ENCODE results near the gene TNFRSF13B. TPM values are rescaled to one million over a fixed set of nuclear protein-coding genes. Genes with fewer than 3 reads are reported as not detected.

TNFRSF13B gene
- total RNA-seq, 6 donors from 2014 or later: 0.57 to 6.3 (median 2.1) TPM; not detected in 1

DNA sequence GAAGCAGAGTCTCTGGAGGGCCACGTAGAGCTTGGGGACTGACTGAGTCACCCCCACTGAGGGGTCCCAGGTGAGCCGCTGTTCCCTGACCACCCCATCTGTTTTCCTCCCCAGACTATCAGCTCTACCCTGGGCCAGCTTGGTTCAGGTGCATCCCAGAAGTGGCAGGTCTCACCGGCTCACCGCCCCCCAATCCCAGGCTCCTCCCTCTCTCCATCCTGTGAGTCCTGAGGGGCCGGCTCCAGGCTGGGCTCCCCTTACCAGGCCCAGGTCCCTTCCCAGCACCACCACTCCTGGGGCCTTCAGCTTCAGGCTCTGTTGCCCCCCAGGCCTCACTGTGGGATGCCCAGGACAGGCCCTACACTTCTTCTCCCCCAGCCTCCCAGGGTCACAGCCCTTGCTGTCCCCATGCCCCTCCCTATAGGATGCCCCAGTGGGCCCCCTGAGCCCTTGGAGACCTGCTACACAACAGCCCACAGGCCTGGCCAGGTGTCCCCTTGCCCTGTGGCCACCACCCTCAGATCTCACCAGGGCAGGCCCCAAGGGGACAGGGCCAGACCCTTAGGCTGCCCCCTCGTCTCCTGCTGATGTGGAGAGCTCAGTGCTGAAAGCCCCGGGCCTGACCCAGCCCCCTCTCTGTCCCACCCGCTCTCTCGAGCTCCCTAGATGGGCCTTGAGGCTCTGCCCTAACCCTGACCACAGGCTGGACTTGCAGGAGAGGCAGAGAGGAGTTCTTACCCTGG is 40.4 kb downstream of the TNFRSF13B start:
- Histone ChIP-seq H3K27ac (no peak overlapping the region), H3K4me1 (no peaks in the 10 kb centered on the region), H3K27me3 (no peaks in the 10 kb centered on the region), H3K36me3 (no peaks in the 10 kb centered on the region), H3K9me3 (no peaks in the 10 kb centered on the region), H3K4me3 (no peak overlapping the region)
- ATAC-seq (ENCODE audit: low FRiP score in 2 of 2): no peak
- 88 to 90% methylated on average over 6 to 9 of the region's 9 CpGs for WGBS, 2 donors
- no peak for DNase-seq
- TF ChIP-seq POLR2AphosphoS5 (IDR thresholded peaks at IDR 0.05) (no peak), POLR2A (IDR thresholded peaks at IDR 0.05) (no peak), EP300 (IDR thresholded peaks at IDR 0.05) (no peak)
- TF ChIP-seq, protein P1, sequence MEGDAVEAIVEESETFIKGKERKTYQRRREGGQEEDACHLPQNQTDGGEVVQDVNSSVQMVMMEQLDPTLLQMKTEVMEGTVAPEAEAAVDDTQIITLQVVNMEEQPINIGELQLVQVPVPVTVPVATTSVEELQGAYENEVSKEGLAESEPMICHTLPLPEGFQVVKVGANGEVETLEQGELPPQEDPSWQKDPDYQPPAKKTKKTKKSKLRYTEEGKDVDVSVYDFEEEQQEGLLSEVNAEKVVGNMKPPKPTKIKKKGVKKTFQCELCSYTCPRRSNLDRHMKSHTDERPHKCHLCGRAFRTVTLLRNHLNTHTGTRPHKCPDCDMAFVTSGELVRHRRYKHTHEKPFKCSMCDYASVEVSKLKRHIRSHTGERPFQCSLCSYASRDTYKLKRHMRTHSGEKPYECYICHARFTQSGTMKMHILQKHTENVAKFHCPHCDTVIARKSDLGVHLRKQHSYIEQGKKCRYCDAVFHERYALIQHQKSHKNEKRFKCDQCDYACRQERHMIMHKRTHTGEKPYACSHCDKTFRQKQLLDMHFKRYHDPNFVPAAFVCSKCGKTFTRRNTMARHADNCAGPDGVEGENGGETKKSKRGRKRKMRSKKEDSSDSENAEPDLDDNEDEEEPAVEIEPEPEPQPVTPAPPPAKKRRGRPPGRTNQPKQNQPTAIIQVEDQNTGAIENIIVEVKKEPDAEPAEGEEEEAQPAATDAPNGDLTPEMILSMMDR (IDR thresholded peaks at IDR 0.05): no peak

DNA sequence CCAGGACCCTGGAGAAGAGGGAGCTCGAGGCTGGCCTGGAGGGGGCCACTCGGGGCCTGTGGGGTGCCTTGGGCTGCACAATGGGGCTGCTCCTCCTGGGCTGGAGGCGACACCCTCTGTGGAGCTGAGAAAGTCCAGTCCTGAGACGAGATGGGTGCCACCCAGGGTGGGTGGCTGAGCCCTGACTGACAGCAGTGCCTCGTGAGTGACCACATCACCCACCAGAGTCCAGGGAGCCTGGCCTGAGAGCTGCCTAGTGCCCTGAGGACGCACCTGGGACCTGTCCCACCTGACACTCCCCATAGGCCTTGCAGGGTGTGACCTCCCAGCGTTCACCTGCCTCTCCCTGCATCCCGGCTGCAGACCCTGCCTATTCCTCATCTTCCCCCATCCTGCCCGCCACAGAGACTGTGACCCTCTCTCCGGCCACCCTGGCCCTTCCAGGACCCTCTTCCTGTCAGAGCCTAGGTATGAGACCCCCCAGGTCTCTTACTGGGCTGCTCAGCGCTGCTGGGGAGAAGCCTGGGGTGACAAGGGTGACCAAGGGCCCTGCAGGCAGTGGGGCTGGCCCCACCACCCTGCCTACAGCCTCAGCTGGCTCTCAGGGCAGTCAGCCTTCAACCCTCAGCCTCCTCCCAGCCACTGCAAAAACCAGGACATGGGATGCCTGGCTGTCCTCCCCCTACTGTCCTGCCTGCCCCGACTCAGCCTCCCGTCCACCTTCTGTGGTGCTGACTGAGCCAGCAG is 41.2 kb downstream of the TNFRSF13B start:
- no peak for ATAC-seq (ENCODE audit: low FRiP score in 2 of 2)
- 93 to 100% methylated on average over 3 to 12 of the region's 13 CpGs for WGBS, 2 donors
- H3K27me3 ChIP-seq: no peaks in the 10 kb centered on the region
- no peaks in the 10 kb centered on the region for H3K4me1 ChIP-seq
- H3K4me3 ChIP-seq: no peak overlapping the region
- no peak for DNase-seq
- TF ChIP-seq POLR2A (IDR thresholded peaks at IDR 0.05) (no peak), EP300 (IDR thresholded peaks at IDR 0.05) (no peak), POLR2AphosphoS5 (IDR thresholded peaks at IDR 0.05) (no peak)
- TF ChIP-seq, protein P1 (IDR thresholded peaks at IDR 0.05): no peak
- no peaks in the 10 kb centered on the region for H3K36me3 ChIP-seq
- no peak overlapping the region for H3K27ac ChIP-seq
- H3K9me3 ChIP-seq: no peaks in the 10 kb centered on the region

DNA sequence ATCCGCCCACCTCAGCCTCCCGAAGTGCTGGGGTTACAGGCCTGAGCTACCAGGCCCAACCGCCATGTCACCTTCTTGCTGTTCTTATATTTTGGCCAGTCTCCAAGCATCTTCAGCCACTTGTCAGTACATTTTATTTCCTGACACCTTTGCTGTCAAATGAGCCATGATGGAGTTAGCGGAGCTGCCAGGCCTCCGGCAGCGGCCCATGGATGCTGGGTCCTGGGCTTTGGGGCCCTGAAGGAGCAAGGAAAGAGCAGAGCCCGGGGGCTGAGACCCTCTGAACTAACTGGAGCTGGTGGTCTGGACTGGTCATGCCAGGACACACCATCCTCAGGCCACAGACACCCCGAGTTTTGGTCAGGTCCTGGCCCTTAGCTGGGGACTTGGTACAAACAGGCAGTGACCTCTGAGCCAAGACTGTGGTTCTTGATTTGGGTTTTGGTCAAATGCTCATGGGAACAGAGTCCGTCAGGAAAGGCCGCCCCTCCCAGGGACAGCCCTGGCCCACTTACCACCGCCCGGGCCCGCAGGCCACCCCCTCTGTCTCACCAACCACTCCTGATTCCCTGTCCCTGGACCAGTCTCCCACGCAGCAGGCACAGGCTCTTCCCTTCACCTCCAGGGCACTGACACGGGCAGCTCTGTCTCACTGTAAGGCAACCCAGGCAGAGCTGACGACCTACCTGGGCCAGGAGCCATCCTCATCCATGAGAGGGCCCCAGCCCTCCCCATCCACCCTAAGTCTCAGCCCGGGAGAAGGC is 42.0 kb downstream of the TNFRSF13B start:
- no peak overlapping the region for H3K4me3 ChIP-seq
- H3K27me3 ChIP-seq: no peaks in the 10 kb centered on the region
- H3K9me3 ChIP-seq: no peaks in the 10 kb centered on the region
- no peak overlapping the region for H3K27ac ChIP-seq
- no peak for ATAC-seq (ENCODE audit: low FRiP score in 2 of 2)
- no peaks in the 10 kb centered on the region for H3K36me3 ChIP-seq
- 85 to 93% methylated on average over 9 to 17 of the region's 17 CpGs for WGBS, 2 donors
- no peak for TF ChIP-seq POLR2A (IDR thresholded peaks at IDR 0.05)
- TF ChIP-seq EP300 (IDR thresholded peaks at IDR 0.05): no peak
- TF ChIP-seq, protein P1 (IDR thresholded peaks at IDR 0.05): no peak
- TF ChIP-seq POLR2AphosphoS5 (IDR thresholded peaks at IDR 0.05): no peak
- DNase-seq: peak in 1 of 2 donors; percentile 19
- H3K4me1 ChIP-seq: no peaks in the 10 kb centered on the region

DNA sequence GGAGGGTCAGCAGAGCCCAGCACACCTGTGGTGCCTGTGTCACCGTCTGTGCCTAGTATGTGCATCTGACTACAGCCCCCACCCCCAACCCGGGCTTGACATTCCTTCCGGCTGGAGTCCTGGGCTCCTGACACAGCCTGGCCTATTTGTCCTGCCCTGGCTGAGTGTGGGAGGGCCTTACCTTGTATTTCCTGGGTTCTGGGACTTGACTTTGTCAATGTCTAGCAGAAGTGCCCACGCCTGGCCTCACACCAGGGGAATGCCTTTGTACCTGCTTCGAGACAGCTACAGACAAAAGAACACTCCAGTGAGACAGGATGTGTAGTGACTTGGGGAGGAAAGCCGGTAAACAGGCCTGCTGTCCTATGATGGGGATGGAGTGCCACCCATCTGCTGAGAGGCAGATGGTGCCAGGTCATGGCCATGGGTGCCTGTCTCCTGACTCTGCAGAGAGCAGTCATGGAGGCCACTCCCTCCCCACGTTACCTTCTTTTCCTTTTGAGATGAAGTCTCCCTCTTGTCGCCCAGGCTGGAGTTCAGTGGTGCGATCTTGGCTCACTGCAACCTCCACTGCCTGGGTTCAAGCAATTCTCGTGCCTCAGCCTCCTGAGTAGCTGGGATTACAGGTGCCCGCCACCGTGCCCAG is 42.8 kb downstream of the TNFRSF13B start:
- H3K27ac ChIP-seq: no peak overlapping the region
- 71 to 79% methylated on average over 9 to 12 of the region's 12 CpGs for WGBS, 2 donors
- DNase-seq (peak in 1 of 2 donors; percentile 39), ATAC-seq (ENCODE audit: low FRiP score in 2 of 2) (no peak)
- no peak overlapping the region for H3K4me3 ChIP-seq
- no peaks in the 10 kb centered on the region for H3K9me3 ChIP-seq
- TF ChIP-seq EP300 (IDR thresholded peaks at IDR 0.05): no peak
- TF ChIP-seq, protein P1 (IDR thresholded peaks at IDR 0.05): no peak
- TF ChIP-seq POLR2A (IDR thresholded peaks at IDR 0.05): no peak
- no peak for TF ChIP-seq POLR2AphosphoS5 (IDR thresholded peaks at IDR 0.05)
- H3K27me3 ChIP-seq: no peaks in the 10 kb centered on the region
- no peaks in the 10 kb centered on the region for H3K36me3 ChIP-seq
- H3K4me1 ChIP-seq: no peaks in the 10 kb centered on the region
